ENCODE measurements around the gene TEKT3.

Gene TEKT3

DNA sequence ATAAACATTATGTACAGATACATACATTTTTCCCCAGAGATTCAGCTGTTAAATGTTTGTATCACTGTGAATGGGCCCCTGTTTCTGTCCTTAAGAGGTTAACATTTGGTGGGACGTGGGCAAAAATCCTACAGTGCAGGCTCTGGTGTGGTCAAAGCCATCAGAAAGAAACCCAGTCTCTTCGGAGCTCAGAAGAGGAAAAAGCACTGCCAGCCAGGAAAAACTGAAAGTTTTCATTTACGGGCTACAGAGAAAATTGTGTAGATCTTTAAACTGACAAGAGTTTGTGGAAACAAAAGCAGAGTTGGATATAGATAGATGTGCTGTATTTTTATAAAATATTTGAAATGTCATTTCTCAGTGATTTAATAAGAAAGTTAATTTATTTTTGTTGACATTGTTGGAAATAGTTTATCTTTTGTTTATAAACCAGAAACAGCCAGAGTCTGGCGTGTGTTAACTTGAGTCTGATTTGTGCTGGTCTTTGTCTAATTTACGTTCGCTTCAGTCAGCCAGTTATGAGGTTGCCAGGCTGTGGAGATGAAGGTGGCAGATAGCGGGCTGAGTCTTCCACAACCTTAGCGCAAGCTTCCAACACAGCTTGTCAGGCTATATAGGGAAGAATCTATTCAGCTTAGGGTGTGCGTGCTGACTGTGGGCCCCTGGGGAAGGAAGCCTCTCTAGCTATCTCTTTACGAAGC, 9.5 kb upstream of the TEKT3 start:
- FAIRE-seq: no peak
- no peak for DNase-seq (ENCODE audit: low spot score)

DNA sequence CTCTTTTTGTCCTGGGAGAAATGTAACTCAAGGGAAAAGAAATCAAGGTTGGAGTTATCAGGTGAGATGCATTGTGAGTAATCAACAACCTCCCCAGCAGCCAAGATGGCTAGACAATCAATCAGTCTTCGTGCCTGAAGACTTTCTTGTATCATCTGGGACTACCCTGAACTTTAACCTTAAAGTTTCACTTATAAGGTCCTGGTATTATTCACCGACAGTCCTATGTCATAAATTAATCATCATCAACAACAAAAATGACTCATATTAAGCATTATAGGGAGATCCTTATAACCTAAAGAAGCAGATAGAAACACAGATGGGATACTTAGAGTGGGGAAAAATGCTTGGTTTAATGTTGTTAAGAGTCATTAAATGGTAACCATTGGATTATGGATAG, 7.7 kb upstream of the TEKT3 start:
- FAIRE-seq (no peak), DNase-seq (ENCODE audit: low spot score) (no peak)

DNA sequence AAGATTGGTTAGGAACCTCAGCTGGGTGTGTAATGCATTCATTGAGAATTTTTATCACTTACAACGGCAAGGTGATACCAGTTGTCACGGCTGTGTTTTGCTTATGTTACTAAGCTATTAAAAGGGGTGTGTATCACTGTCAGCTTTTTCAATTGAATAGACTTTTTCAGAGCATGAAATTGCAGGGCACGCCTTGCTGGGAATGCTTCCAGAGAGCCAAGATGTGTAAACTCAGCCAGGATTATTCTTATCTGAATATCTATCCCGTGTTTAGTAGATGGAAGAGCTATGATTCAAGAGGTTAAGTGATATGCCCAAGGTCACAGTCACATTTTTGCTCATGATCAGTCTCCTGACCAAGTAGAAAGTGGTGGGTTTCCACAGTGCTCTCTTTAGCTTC, 6.6 kb upstream of the TEKT3 start:
- no peak for DNase-seq (ENCODE audit: low spot score)
- no peak for FAIRE-seq

DNA sequence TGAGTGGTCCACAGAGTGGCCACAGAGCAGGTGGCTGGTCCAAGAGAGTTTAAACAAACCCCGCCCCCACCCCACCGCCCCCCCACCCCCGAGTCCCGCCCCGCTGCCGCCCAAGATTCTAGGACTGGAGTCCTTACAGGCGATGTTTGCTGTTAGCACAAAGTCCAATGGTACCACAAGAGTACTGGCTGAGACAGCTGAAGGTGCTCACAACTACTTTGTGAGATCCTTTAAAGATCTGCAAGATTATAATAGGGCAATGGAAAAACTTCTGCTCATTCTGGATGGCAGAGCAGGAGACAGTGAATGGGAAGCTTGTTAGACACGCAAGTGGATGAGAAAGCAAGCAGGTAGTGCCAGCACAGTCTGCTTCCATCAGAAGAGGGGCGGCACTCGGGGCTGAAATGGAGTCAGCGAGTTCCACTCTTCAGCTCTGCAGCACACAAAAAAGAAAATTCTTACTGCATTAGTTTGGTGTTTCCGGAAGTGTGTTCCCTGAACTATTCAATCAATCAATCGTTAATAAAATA, 4.7 kb upstream of the TEKT3 start:
- DNase-seq (ENCODE audit: low spot score) (no peak), FAIRE-seq (no peak)

DNA sequence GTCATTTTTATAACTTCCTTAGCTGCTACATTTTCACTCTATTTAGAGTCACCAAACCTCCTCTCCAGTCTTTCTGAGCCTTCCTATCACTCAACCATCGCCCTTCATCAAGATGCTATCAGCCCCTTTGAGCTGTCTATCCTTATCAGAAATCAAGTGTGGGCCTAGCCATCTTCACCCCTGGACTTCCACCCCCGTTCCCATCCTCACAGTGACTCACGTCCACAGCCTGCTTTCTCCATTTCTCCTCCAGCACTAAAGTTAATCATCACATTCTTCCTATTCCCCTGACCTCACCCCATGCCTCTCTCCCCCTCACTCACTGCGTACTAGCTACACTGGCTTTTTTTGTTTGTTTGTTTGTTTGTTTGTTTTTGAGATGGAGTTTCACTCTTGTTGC, 2.4 kb upstream of the TEKT3 start:
- peak; percentile 52 for DNase-seq (ENCODE audit: low spot score)

DNA sequence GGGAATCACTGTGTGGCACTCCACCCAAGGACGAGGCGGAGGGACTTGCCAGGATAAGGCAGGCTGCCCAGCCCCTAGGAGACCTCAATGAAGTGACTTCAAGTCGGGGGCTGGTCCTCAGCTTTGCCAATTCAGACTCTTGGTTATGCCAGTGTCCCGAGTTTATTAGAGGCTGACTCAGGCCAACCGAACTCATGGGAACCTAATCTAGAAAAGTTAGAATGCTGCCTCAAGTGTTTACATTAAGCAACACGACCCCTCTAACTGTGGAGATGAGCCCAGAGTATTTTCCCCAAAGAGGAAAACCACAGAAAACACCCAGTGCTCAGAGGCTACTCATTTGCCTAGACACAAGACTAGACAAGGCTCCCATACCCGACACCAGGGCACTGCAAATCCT, 1.1 kb upstream of the TEKT3 start:
- DNase-seq (ENCODE audit: low spot score): no peak
- no peak for FAIRE-seq

More for the DNA sequence above, 2.4 kb upstream of the TEKT3 start:
- FAIRE-seq: no peak

DNA sequence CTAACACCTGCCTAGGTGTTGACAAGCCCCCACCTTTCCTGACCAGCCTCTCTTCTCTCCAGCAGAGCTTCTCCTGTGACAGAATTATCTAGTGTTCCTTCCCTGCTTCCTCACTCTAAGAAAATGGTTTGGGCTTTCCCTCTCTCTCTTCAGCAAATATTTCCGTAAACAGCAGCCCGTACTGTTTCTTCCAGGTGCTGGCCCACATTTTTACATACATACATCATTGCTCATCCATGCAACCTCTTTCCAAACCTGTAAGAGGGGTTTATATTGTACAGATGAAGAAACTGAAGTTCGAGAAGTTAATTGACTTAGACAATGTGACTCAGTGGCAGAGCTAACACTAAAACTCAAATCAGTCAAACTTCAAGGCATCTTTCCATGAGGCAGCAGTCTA, 569 bp upstream of the TEKT3 start:
- FAIRE-seq (no peak), DNase-seq (ENCODE audit: low spot score) (no peak)

DNA sequence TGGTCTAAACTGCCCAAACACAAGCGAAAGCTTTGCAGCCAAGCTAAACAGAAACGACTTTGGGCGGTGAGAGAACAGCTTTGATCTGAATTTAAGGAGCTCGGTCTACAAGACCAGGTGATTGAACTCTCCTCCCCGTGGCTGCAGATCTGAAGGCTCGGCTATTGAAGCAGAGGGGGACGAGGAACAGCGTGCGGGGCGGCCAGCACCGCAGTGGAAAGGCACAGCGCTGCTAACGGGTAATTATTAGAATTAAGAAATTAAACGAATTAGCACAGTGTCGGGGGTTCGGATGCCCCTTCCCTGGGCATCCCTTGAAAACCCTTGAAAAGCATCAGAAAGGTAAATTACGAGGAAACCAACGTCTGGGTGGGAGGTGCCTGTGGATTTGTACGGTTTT, 431 bp downstream of the TEKT3 start:
- DNase-seq (ENCODE audit: low spot score) (no peak), FAIRE-seq (no peak)

DNA sequence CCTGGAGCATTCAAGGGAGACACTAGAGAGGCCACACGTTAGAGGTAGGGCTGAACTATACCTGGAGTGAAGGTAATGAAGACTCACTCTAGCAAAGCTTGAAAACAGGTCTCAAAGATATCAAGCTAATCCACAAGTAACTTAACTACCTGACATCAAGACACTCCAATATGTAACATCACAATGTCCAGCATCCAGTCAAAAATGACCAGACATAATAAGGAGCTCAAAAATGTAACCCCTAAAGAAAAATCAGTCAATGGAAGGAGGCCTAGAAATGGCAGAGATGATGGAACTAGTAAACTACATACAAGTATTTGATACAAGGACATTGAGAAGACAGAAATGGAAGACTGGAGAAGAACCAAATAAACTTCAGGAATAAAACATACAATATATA, 6.0 kb downstream of the TEKT3 start:
- no peak for DNase-seq (ENCODE audit: low spot score)
- no peak for FAIRE-seq

DNA sequence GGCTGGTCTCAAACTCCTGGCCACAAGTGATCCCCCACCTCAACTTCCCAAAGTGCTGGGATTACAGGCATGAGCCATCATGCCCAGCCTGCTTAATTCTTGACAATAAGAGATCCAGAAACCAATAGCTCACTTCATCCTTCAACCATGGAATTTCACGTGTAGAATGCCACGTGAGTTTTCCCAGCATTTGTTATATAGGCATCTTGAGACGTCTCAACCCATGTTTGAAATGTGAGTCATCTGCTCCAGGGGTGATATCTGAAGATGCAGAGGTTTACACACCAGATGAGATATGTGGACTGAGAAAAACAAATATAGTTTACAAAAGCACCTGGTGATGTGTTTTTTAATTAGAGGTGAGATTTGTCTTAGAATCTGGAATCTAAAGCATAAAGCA, 7.1 kb downstream of the TEKT3 start:
- DNase-seq (ENCODE audit: low spot score) (no peak), FAIRE-seq (no peak)

DNA sequence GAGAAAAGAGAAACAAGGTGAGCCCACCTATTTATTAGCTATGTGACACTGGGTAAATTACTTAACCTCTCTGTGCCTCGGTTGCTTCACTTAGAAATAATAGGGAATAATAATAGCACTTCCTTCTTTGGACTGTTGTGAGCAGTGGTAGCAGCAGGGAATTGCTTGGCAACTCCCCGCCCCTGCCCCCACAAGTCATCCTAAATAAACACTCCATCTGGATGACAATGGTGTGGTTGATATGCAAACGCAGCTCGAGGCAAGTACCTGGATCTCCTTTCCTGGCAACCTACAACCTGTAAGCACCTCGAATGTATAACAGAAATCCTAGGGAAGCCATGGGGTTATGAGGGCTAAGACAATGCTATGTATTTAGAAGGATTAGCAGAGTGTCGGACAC, 9.1 kb downstream of the TEKT3 start:
- no peak for FAIRE-seq
- DNase-seq (ENCODE audit: low spot score): no peak

DNA sequence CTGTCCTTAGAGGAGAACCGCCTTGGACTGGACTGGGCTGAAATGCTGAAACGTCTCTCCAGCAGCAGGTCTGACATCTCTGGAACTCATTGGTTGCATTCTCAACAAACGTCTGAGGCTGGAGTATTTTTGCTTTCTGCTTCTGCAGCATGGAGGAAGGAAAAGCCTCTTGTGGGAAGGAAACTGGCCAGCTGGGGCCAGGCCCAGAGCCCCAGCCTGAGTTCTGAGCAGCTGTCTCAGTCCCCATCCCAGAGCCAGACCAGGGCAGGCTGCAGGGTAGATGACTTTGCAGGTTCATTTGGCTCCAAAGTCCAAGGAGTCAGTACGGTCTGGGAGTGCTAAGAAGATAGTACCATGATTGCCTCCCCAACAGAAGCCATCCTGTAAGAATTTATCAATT, 18.3 kb downstream of the TEKT3 start:
- no peak for DNase-seq (ENCODE audit: low spot score)
- no peak for FAIRE-seq

DNA sequence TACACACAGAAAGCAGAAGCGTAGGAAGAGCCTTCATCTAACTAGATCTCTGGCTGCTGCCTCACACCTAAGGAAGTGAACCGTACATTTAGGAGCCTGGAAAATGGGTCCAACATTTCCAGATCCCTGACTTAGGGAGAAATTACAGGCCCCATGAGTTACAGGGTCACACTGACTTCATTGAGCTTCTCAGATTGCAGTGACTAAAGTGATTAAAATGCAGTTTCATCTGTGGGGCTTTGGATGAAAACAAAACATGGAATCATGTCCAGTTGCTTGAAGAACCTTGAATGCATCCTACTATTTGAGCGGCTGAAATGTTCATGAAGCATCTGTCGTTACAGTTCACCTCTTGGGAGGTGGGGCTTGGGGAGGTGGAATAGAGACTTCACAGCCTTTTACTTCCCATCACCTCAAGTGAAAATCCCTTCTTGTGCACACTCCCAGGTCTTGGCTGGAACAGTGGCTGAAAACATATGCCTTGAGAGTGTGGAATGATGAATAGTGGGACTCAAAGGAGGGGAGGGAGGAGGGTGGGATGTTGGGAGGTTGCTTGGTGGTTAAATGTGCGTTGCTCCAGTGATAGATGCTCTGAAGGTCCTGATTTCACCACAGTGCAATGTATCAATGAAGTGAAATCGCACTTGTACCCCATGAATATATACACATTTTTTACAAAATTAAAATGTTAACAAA, 19.7 kb downstream of the TEKT3 start:
- no peak for FAIRE-seq
- no peak for DNase-seq (ENCODE audit: low spot score)

DNA sequence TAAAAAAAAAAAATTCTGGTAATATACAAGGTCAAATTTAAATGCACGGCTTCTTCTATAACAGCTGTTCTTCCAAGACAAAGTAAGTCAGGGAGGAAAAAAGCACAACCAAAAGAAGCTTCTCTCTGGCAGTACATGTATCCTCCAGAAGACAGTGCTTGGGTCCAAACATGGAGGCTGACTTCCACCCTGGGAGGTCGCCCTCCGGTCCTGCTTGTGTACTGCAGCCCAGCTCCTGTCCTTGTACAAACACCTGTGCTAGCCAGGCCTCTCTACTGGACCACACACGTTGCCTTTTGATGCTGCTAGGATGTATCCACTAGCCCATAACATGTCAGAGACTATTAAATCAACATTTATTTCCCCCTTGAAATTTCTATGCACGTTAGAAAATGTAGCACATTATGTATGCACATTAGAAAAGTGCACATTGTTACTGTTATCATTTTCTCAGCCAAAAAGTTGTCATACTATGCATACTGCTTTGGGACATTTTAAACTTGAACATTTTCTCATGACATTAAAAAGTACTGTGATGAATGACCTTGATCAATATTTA, 21.9 kb downstream of the TEKT3 start:
- FAIRE-seq (no peak), DNase-seq (ENCODE audit: low spot score) (no peak)

DNA sequence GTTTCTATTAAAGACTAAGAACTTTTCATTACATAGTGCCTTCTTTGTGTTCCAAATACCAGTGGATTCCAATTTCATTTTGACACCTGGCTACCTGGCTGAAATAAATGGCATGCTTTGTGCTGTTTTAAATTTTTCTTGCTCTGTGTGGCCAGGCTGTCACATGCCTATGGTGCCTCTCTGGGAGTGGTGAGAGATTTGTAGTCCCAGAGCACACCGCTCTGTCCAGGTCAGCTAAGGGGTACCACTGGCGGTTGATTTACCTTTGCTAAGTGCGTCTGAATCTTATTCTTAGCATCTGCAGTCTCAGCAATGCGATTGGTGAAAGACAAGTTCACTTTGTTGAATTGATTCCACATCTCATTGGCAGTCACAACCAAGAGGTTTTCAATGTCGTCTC, 29.4 kb downstream of the TEKT3 start:
- FAIRE-seq (no peak), DNase-seq (ENCODE audit: low spot score) (no peak)

DNA sequence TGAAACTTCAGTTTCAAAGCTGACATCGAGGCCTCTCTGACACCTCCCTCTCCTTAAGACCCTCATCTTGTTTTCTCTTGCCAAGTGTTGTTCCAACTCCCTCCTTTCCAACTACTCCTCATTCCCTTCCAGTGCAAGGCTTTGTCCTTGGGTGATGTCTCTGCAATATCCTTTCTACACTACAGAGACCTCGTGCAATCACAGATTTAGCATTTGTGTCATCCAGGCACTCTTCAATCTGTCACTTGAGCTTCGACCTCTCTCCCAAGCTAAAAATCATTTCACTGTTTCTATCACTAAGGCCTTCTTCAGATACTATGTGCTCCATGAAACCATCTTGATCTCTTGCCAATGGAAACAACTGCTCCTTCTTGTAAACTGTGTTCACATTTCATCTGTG, 31.6 kb downstream of the TEKT3 start:
- no peak for DNase-seq (ENCODE audit: low spot score)
- no peak for FAIRE-seq

DNA sequence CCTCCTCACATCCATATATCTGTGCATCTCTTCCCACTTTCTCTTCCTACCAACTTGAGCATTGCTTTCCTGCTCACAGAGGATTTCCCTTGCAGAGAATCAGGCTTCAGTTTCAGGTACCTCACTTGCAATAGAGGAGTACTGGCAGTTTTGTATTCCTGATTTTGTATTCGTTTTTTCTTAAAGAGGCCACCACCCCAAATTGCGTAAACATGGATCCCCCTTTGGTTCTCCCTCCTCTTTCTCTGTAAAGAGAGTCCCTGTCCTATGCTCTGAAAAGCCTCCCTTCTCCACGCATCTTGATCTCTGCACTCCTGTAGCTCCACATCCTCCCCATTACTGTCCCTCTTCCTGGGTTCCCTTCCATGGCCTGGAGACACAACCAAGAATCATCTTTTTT, 32.2 kb downstream of the TEKT3 start:
- DNase-seq (ENCODE audit: low spot score) (no peak), FAIRE-seq (no peak)

DNA sequence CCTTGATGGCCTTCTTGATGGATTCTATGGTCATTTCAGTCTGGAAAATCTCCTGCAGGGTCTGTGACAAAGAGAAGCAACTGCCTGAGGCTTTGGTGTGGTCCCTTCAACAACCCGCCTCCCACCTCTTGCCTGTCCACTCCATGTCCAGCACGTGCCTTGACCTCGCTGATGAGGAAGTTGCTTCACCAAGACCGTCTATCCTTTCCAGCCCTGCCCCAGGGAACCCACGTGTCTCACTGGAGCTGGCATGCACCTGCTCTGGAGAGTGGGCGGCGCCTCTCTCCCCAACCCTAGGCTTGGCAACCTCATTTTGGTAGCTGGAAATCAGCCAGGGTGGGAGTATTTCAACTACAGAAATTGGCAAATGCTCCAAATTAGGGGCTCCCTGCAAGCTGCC, 32.6 kb downstream of the TEKT3 start:
- no peak for DNase-seq (ENCODE audit: low spot score)
- no peak for FAIRE-seq

DNA sequence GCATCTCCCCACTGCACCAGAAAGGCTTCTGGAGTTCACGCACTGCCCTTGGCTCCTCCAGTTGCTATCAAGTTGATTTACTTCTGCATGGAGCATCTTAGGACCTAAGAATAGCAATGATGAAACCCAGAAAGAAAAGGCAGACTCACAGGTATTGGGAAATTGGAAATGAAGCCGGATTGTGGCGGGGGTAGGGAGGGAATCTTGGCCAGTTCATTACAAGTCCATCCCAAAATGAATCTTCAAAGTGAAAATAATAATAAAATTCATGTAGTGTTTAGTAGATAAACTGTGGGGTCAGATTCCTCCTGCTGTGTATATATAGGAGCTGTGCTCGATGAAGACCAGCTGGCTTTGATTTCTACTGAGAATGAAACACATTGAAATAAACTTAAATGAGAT, 33.7 kb downstream of the TEKT3 start:
- FAIRE-seq (no peak), DNase-seq (ENCODE audit: low spot score) (no peak)

DNA sequence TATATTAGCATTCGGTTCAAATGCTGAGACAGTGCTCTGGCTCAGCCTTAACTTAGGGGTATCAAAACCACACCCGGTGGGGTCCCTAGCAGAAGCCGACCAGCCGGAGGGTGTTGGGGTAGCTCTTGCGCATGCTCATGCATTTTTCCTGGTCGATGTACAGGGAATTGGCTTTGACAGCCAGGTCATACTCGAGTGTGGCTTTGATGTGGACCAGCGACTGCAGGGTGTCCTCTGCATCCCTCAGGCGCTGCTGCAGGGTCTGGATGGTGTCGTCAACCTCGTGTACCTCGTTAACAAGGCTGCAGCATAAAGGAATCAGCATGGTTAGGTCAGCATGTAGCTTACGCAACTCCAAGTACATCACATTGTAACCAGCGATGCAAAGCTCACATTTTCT, 37.5 kb downstream of the TEKT3 start:
- no peak for DNase-seq (ENCODE audit: low spot score)
- FAIRE-seq: no peak

DNA sequence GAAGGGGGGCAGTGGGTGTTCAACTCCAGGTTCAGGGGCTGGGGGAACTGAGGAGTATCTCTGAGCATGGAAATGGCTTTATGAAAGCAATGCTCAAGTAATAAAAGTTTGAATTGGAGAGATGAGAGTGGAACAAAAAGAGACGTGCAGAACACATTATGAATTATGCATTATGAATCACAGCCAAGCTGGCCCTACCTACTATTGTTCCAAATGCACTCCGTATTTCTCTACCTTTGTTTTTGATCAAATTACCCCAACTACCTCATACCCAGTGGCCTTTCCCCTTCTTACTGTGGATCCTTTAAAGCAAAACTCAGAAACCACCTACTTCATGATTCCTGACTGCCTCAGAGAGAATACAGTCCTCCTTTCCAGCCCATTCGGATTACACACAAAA, 38.1 kb downstream of the TEKT3 start:
- no peak for FAIRE-seq
- no peak for DNase-seq (ENCODE audit: low spot score)

DNA sequence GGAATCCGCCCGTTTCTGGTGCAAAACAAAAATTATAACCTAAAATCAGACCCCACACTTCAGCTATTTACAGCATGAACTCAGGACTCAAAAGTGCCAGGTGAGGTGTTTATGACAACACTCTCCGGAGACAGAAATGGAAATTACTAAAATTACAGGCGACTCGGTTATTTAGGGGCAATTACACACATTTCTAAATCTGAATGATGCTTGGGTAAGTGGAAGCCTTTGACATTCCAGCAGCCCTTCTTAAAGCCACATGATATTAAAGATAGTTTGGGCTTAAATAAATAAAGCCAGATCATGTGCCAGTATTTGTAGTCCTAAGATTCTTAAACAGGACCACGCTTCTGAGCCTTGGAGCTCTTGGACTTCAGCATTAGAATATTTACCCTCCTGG, 39.6 kb downstream of the TEKT3 start:
- FAIRE-seq: no peak
- DNase-seq (ENCODE audit: low spot score): no peak

DNA sequence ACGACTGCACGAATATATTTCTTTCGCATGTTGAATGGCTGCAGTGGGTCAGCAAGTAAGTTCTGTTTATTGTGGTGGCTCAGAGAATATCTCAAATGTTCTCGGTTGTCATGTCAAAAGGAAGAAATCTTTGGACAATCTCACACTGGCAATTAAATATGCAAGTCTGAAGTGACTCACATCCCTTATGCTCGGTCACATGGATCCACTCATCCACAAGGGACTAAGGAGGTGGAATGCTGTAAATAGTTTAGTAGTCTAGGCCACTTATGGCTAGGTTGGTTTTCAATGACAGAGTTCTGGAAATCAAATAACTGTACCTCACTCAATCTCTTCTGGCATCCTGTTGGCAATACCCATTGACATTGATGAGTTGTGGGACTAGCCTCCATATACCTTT, 43.2 kb downstream of the TEKT3 start:
- FAIRE-seq (no peak), DNase-seq (ENCODE audit: low spot score) (peak; percentile 32)
